Endodermal cell (in vitro differentiated cells): ENCODE results near the gene CAMKK2. TPM values are rescaled to one million over a fixed set of nuclear protein-coding genes. Genes with fewer than 3 reads are reported as not detected.

Experiments used
- DNase-seq: peaks from one replicate; pipeline ENCODE4 v3.0.0-alpha.2; 2017
- H3K27ac ChIP-seq: 2 replicates; pipeline ENCODE4 v1.5.1; 2013; ENCODE audit warnings: mild to moderate bottlenecking, low read depth, low read length, moderate library complexity
- H3K27me3 ChIP-seq: 2 replicates; pipeline ENCODE4 v1.6.1; 2013; ENCODE audit warnings: mild to moderate bottlenecking, low read length, moderate library complexity; ENCODE audit not compliant: insufficient read depth, control insufficient read depth, poor library complexity, severe bottlenecking
- H3K36me3 ChIP-seq: 2 replicates; pipeline ENCODE4 v1.7.0; 2013; ENCODE audit warnings: mild to moderate bottlenecking, low read length, moderate library complexity; ENCODE audit not compliant: control insufficient read depth, insufficient read depth
- H3K4me1 ChIP-seq: one replicate; pipeline ENCODE4 v1.7.0; 2013; ENCODE audit warnings: low read length; ENCODE audit not compliant: control insufficient read depth, insufficient read depth
- H3K4me3 ChIP-seq: 2 replicates; pipeline ENCODE4 v1.5.1; 2013; ENCODE audit warnings: mild to moderate bottlenecking, low read length, moderate library complexity
- H3K9ac ChIP-seq: 2 replicates; pipeline ENCODE4 v1.6.1; 2013; ENCODE audit warnings: mild to moderate bottlenecking, low read length, moderate library complexity; ENCODE audit not compliant: poor library complexity, severe bottlenecking; ENCODE audit errors: extremely low read depth
- H3K9me3 ChIP-seq: 2 replicates; pipeline ENCODE4 v1.6.1; 2013; ENCODE audit warnings: mild to moderate bottlenecking, low read length, moderate library complexity; ENCODE audit not compliant: control insufficient read depth
- H3K27ac Mint-ChIP-seq: 2 replicates; pipeline ENCODE4 v1.8.0; 2020; ENCODE audit warnings: mixed read lengths
- H3K27me3 Mint-ChIP-seq: 2 replicates; pipeline ENCODE4 v1.8.0; 2021; ENCODE audit warnings: mild to moderate bottlenecking, mixed read lengths; ENCODE audit not compliant: insufficient read depth
- H3K36me3 Mint-ChIP-seq: 2 replicates; pipeline ENCODE4 v1.8.0; 2020; ENCODE audit warnings: low read depth, mixed read lengths
- H3K4me1 Mint-ChIP-seq: 2 replicates; pipeline ENCODE4 v1.8.0; 2020; ENCODE audit warnings: mixed read lengths
- H3K4me3 Mint-ChIP-seq: 2 replicates; pipeline ENCODE4 v1.8.0; 2020; ENCODE audit warnings: mild to moderate bottlenecking, moderate library complexity, mixed read lengths
- H3K9me3 Mint-ChIP-seq: 2 replicates; pipeline ENCODE4 v1.8.0; 2020; ENCODE audit warnings: mild to moderate bottlenecking, mixed read lengths
- WGBS, 2 experiments: methylation state at CpG; one replicate each; pipeline versions ENCODE4 v1.1.5 to v1.1.7; 2013; ENCODE audit warnings: missing lambda C conversion rate in 2 of 2, mixed read lengths in 1 of 2; ENCODE audit not compliant: insufficient coverage in 1 of 2, insufficient read length in 1 of 2; 5-methylcytosine and 5-hydroxymethylcytosine counted together
- total RNA-seq, 2 donors: library from RNA; stranded (reverse); fragmentation: NEBNext Ultra II Directional in 1 of 2; extraction: Animal tissue kit (Norgen Biotek cat#: 25700) in 1 of 2; gene quantifications; 2 replicates in 1 of 2; 3 replicates in 1 of 2; pipeline ENCODE4 v1.2.1, GENCODE V29; 2021
- TF ChIP-seq, protein P1 (sequence below): fragments of 200-600 bp; sonication (generic); conservative IDR thresholded peaks from 2 replicates; pipeline ENCODE4 v1.5.0; 2021; ENCODE audit warnings: antibody characterized with exemption, mild to moderate bottlenecking

The CAMKK2 gene
- total RNA-seq, 2 donors from 2014 or later = 95.8 to 113 TPM

DNA sequence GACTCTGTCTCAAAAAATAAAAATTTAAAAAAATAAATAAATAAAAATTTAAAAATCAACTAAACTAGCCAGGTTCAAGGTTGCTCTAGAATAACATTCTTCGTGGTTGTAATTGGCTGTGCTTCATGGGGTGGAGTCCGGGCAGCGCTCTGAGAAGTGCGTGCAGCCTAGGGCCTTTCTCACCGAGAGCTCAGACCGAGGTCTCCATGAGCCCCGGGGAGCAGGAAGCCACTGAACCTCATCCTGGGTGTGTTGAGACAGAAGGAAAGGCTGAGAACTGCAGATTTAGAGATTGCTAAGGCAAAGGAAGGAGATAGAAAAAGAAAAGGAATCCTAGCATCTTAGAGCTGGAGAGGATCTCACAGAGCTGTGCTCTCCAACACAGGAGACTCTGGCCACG is 71.9 kb downstream of the CAMKK2 start:
- H3K4me1 ChIP-seq = no peaks in the 10 kb centered on the region
- Mint-ChIP-seq H3K27ac (peak overlapping the region; percentile 44), H3K4me3 (no peak overlapping the region), H3K9me3 (no peaks in the 10 kb centered on the region), H3K27me3 (no peaks in the 10 kb centered on the region), H3K36me3 (peaks cover 31% of the 10 kb centered on the region), H3K4me1 (no peaks in the 10 kb centered on the region)
- no peak for DNase-seq
- WGBS, 2 experiments = 92 to 100% methylated on average over 8 of the region's 8 CpGs
- H3K27me3 ChIP-seq = no peaks in the 10 kb centered on the region
- H3K36me3 ChIP-seq = peaks cover 11% of the 10 kb centered on the region
- no peak overlapping the region for H3K27ac ChIP-seq
- no peak overlapping the region for H3K9ac ChIP-seq
- TF ChIP-seq, protein P1, sequence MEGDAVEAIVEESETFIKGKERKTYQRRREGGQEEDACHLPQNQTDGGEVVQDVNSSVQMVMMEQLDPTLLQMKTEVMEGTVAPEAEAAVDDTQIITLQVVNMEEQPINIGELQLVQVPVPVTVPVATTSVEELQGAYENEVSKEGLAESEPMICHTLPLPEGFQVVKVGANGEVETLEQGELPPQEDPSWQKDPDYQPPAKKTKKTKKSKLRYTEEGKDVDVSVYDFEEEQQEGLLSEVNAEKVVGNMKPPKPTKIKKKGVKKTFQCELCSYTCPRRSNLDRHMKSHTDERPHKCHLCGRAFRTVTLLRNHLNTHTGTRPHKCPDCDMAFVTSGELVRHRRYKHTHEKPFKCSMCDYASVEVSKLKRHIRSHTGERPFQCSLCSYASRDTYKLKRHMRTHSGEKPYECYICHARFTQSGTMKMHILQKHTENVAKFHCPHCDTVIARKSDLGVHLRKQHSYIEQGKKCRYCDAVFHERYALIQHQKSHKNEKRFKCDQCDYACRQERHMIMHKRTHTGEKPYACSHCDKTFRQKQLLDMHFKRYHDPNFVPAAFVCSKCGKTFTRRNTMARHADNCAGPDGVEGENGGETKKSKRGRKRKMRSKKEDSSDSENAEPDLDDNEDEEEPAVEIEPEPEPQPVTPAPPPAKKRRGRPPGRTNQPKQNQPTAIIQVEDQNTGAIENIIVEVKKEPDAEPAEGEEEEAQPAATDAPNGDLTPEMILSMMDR = no peak
- H3K9me3 ChIP-seq = no peaks in the 10 kb centered on the region
- H3K4me3 ChIP-seq = no peak overlapping the region

DNA sequence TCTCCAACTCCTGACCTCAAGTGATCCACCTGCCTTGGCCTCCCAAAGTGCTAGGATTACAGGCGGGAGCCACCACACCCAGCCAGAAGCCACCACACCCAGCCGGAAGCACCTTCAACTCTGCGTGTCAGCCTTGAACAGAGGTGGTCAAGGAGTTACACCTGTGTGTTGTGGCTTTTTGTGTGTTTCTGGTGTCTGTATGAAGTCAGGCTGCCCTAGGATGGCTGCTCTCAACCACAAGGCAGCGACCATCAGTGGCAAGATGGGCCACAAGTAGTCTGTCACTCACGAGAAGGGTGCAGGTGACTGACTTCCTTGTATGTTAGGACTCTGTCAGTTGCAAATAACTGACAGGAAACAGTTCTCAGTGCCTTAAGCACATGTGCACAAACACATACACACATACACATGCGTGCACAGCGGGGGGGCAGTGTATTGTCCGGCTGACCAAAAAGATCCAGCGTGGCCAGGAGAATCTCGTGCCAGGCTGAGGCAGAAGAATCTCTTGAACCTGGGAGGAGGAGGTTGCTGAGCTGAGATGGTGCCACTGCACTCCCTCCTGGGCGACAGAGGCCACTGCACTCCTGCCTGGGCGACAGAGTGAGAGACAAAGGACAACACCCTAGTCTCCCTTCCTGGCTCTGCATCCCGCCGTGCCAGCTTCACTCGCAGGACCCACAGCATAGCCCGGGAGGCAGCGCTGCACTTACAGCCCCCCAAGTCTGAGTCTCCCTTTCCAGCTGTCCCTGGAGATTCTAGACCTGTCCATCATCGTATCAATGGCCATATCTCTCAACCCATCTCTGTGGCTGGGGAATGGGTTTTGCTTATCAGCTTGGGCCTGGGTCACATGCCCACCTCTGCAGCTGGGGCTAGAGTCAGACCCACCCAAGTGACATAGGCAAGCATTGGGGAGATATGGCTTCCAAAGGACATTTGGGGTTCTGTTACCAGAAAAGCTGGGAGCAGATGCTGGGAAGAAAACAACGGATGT is 72.9 kb downstream of the CAMKK2 start:
- Mint-ChIP-seq H3K27me3 (no peaks in the 10 kb centered on the region), H3K4me1 (no peaks in the 10 kb centered on the region), H3K27ac (no peak overlapping the region)

DNA sequence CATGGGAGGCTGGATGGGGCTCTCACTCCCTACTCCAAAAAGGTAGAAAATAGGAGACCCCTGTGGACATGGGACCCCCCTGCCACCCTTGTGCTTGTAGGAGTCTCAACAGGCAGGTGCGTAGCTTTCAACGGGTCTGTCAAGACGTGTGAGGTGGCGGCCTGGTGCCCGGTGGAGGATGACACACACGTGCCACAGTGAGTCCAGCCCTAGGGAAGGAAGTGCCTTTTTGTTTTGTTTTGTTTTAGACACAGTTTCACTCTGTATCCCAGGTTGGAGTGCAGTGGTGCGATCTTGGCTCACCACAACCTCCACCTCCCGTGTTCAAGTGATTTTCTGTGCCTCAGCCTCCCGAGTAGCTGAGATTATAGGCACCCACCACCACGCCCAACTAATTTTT is 73.7 kb downstream of the CAMKK2 start:
- Mint-ChIP-seq H3K36me3 (peaks cover 29% of the 10 kb centered on the region), H3K4me1 (peaks cover 2% of the 10 kb centered on the region), H3K27ac (no peak overlapping the region), H3K4me3 (no peak overlapping the region), H3K27me3 (no peaks in the 10 kb centered on the region), H3K9me3 (no peaks in the 10 kb centered on the region)
- Histone ChIP-seq H3K27ac (no peak overlapping the region), H3K4me3 (no peak overlapping the region), H3K4me1 (no peaks in the 10 kb centered on the region), H3K9ac (no peak overlapping the region), H3K36me3 (peaks cover 11% of the 10 kb centered on the region), H3K9me3 (no peaks in the 10 kb centered on the region), H3K27me3 (no peaks in the 10 kb centered on the region)
- TF ChIP-seq, protein P1 = no peak
- no peak for DNase-seq
- 91 to 96% methylated on average over 8 to 10 of the region's 10 CpGs for whole genome bisulfite sequencing, 2 experiments

More for the DNA sequence above, 72.9 kb downstream of the CAMKK2 start:
- peak; percentile 88 for DNase-seq
- TF ChIP-seq, protein P1 = peak; percentile 74
- Mint-ChIP-seq H3K36me3 (peaks cover 27% of the 10 kb centered on the region), H3K9me3 (no peaks in the 10 kb centered on the region), H3K4me3 (no peak overlapping the region)
- Histone ChIP-seq H3K27ac (no peak overlapping the region), H3K4me3 (no peak overlapping the region), H3K36me3 (peaks cover 11% of the 10 kb centered on the region), H3K9me3 (no peaks in the 10 kb centered on the region), H3K9ac (no peak overlapping the region), H3K4me1 (no peaks in the 10 kb centered on the region), H3K27me3 (no peaks in the 10 kb centered on the region)
- 85 to 91% methylated on average over 9 to 19 of the region's 19 CpGs for WGBS, 2 experiments
